RWPE2 (cell line): ENCODE measurements around the gene WDHD1.

ENCODE experiments used
- ATAC-seq: fragments of 200-7000 bp; cut with Tn5 transposase; 3 replicates; pipeline ENCODE4 v1.9.1; 2021; ENCODE audit warnings: low read depth
- DNase-seq: peaks from one replicate; pipeline ENCODE4 v3.0.0-alpha.2; 2020; ENCODE audit warnings: low spot score
- H3K27ac ChIP-seq: fragments of 450-650 bp; 2 replicates; pipeline ENCODE4 v1.5.1; 2017; ENCODE audit warnings: mild to moderate bottlenecking; ENCODE audit not compliant: poor library complexity, severe bottlenecking
- H3K27me3 ChIP-seq: fragments of 250-450 bp; sonication (Bioruptor Pico); 2 replicates; pipeline ENCODE4 v1.5.1; 2021; ENCODE audit warnings: mild to moderate bottlenecking, moderate library complexity; ENCODE audit not compliant: insufficient read depth, poor library complexity, severe bottlenecking
- H3K36me3 ChIP-seq: fragments of 250-450 bp; sonication (Bioruptor Pico); 2 replicates; pipeline ENCODE4 v1.5.1; 2020; ENCODE audit warnings: low read depth, mild to moderate bottlenecking, moderate library complexity
- H3K4me1 ChIP-seq: fragments of 250-450 bp; sonication (Bioruptor Pico); 2 replicates; pipeline ENCODE4 v1.5.1; 2021; ENCODE audit warnings: mild to moderate bottlenecking, moderate library complexity; ENCODE audit not compliant: insufficient read depth, poor library complexity, severe bottlenecking
- H3K4me3 ChIP-seq: fragments of 250-450 bp; sonication (Bioruptor Pico); 2 replicates; pipeline ENCODE4 v1.5.1; 2021; ENCODE audit warnings: mild to moderate bottlenecking, moderate library complexity; ENCODE audit not compliant: severe bottlenecking
- H3K9me3 ChIP-seq: fragments of 250-450 bp; sonication (Bioruptor Pico); 2 replicates; pipeline ENCODE4 v1.5.1; 2021; ENCODE audit warnings: mild to moderate bottlenecking, moderate library complexity; ENCODE audit not compliant: severe bottlenecking
- CTCF ChIP-seq: fragments of 450-650 bp; IDR thresholded peaks from one replicate; pipeline ENCODE4 v1.5.1; 2017; ENCODE audit warnings: mild to moderate bottlenecking, moderate library complexity; ENCODE audit not compliant: poor library complexity, severe bottlenecking

WDHD1 gene

GRCh38 chr14:54981698-54982097 lies 45.2 kb downstream of the WDHD1 start:
- peak; percentile 61 for TF ChIP-seq CTCF

GRCh38 chr14:54979039-54979438 lies 47.9 kb downstream of the WDHD1 start:
- no peak for ATAC-seq
- Histone ChIP-seq H3K36me3 (peaks cover 90% of the 10 kb centered on the region), H3K27me3 (no peaks in the 10 kb centered on the region)

More at GRCh38 chr14:54981698-54982097, 45.2 kb downstream of the WDHD1 start:
- Histone ChIP-seq H3K36me3 (peaks cover 98% of the 10 kb centered on the region), H3K9me3 (no peaks in the 10 kb centered on the region), H3K27ac (no peak overlapping the region), H3K27me3 (no peaks in the 10 kb centered on the region), H3K4me3 (no peak overlapping the region), H3K4me1 (peaks cover 17% of the 10 kb centered on the region)
- DNase-seq (no peak), ATAC-seq (no peak)

DNA sequence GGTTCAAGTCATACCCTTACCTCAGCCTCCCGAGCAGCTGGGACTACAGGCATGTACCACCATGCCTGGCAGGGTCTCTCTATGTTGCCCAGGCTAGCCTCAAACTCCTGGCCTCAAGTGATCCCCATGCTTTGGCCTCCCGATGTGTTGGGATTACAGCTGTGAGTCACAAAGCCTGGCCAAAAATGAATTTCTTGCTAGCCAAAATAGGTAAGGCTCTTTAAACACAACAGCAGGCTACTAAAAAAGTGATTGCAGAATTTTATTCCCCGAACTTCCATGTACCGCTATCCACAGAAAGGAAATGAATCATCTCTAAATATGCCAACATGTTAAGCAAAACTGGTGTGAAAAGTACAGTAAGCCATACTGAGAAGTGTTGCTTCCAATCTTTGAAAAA lies 50.6 kb downstream of the WDHD1 start:
- Histone ChIP-seq H3K36me3 (peaks cover 76% of the 10 kb centered on the region), H3K4me3 (no peak overlapping the region), H3K27me3 (no peaks in the 10 kb centered on the region), H3K4me1 (peaks cover 15% of the 10 kb centered on the region), H3K27ac (peak overlapping the region; percentile 42), H3K9me3 (no peaks in the 10 kb centered on the region)
- ATAC-seq, result peak; percentile 86
- DNase-seq, result no peak
- TF ChIP-seq CTCF, result no peak

More at GRCh38 chr14:54979039-54979438, 47.9 kb downstream of the WDHD1 start:
- Histone ChIP-seq H3K27ac (no peak overlapping the region), H3K4me3 (no peak overlapping the region), H3K4me1 (peaks cover 15% of the 10 kb centered on the region), H3K9me3 (no peaks in the 10 kb centered on the region)
- no peak for DNase-seq
- no peak for TF ChIP-seq CTCF

- peaks cover 15% of the 10 kb centered on the region for H3K4me1 ChIP-seq
- no peaks in the 10 kb centered on the region for H3K27me3 ChIP-seq
- no peak for TF ChIP-seq CTCF
- peaks cover 76% of the 10 kb centered on the region for H3K36me3 ChIP-seq
- ATAC-seq, result no peak
- H3K27ac ChIP-seq, result peak overlapping the region; percentile 42
- no peaks in the 10 kb centered on the region for H3K9me3 ChIP-seq
- no peak for DNase-seq
- H3K4me3 ChIP-seq, result no peak overlapping the region
Observed at GRCh38 chr14:54975856-54976255, 51.0 kb downstream of the WDHD1 start.

- Histone ChIP-seq H3K4me3 (no peak overlapping the region), H3K36me3 (peaks cover 71% of the 10 kb centered on the region), H3K9me3 (no peaks in the 10 kb centered on the region), H3K4me1 (peaks cover 15% of the 10 kb centered on the region), H3K27me3 (no peaks in the 10 kb centered on the region), H3K27ac (no peak overlapping the region)
- no peak for TF ChIP-seq CTCF
- DNase-seq, result no peak
- no peak for ATAC-seq
Observed at GRCh38 chr14:54974788-54975414, 52.0 kb downstream of the WDHD1 start.
